Progenitor cell of endocrine pancreas (in vitro differentiated cells): ENCODE measurements around the gene TMEM132D. TPM values are rescaled to one million over a fixed set of nuclear protein-coding genes. Genes with fewer than 3 reads are reported as not detected.
"Not testable (repeated sequence)": the region's sequence is repeated elsewhere in the genome, so short reads cannot be mapped to it uniquely, and the experiment has no call there.

Experiments
- DNase-seq: peaks from one replicate; pipeline ENCODE4 v3.0.0; 2021; ENCODE audit warnings: low spot score; ENCODE audit not compliant: unreplicated experiment
- H3K27ac Mint-ChIP-seq: 2 replicates; pipeline ENCODE4 v1.8.0; 2021; ENCODE audit warnings: mild to moderate bottlenecking, moderate library complexity, mixed read lengths
- H3K27me3 Mint-ChIP-seq: 2 replicates; pipeline ENCODE4 v1.8.0; 2021; ENCODE audit warnings: mixed read lengths
- H3K36me3 Mint-ChIP-seq: 2 replicates; pipeline ENCODE4 v1.8.0; 2022; ENCODE audit warnings: mixed read lengths; ENCODE audit not compliant: insufficient read depth
- H3K4me1 Mint-ChIP-seq: 2 replicates; pipeline ENCODE4 v1.8.0; 2021; ENCODE audit warnings: low read depth, mixed read lengths
- H3K4me3 Mint-ChIP-seq: 2 replicates; pipeline ENCODE4 v1.8.0; 2021; ENCODE audit warnings: low read depth, mild to moderate bottlenecking, moderate library complexity, mixed read lengths
- H3K9me3 Mint-ChIP-seq: 2 replicates; pipeline ENCODE4 v1.8.0; 2021; ENCODE audit warnings: low read depth, mixed read lengths
- CTCF ChIP-seq: fragments of 200-600 bp; sonication (generic); IDR thresholded peaks from one replicate; pipeline ENCODE4 v1.5.0; 2021; ENCODE audit warnings: antibody characterized with exemption, mild to moderate bottlenecking; ENCODE audit not compliant: unreplicated experiment
- total RNA-seq: library from RNA; stranded (reverse); gene quantifications from 2 replicates; pipeline ENCODE4 v1.2.1, GENCODE V29; 2021

Gene TMEM132D
- total RNA-seq, 1 donor from 2014 or later = 0.46 TPM

- H3K27me3 Mint-ChIP-seq = peaks cover 3% of the 10 kb centered on the region
- H3K4me1 Mint-ChIP-seq = peaks cover 10% of the 10 kb centered on the region
- H3K36me3 Mint-ChIP-seq = no peaks in the 10 kb centered on the region
- no peak overlapping the region for H3K27ac Mint-ChIP-seq
- H3K4me3 Mint-ChIP-seq = no peak overlapping the region
- H3K9me3 Mint-ChIP-seq = peaks cover 4% of the 10 kb centered on the region
- no peak for TF ChIP-seq CTCF
- no peak for DNase-seq
Observed at GRCh38 chr12:129540249-129540648, 363.6 kb downstream of the TMEM132D start.

- not testable (repeated sequence) for H3K4me1 Mint-ChIP-seq, H3K27ac Mint-ChIP-seq, H3K27me3 Mint-ChIP-seq, H3K36me3 Mint-ChIP-seq, H3K9me3 Mint-ChIP-seq, DNase-seq, H3K4me3 Mint-ChIP-seq
Observed at GRCh38 chr12:129538724-129539335, 365.0 kb downstream of the TMEM132D start.

DNA sequence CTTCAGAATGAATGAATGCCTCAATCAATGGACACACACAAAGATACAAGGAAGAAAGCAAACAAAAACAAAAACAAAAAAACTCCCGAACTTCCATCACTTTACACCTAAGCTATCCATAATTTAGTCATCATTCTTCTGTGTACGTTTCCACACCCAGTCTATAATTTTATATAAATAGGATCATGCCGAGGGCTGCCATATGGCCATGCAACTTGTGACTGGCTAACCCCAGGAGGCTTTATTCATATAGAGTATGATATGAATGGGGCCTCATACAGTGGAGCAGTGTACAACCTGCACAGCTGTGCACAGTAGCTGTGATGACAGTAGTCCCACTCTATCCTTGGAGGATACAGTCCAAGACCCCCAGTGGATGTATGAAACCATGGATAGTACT lies 365.7 kb downstream of the TMEM132D start:
- peaks cover 4% of the 10 kb centered on the region for H3K9me3 Mint-ChIP-seq

DNA sequence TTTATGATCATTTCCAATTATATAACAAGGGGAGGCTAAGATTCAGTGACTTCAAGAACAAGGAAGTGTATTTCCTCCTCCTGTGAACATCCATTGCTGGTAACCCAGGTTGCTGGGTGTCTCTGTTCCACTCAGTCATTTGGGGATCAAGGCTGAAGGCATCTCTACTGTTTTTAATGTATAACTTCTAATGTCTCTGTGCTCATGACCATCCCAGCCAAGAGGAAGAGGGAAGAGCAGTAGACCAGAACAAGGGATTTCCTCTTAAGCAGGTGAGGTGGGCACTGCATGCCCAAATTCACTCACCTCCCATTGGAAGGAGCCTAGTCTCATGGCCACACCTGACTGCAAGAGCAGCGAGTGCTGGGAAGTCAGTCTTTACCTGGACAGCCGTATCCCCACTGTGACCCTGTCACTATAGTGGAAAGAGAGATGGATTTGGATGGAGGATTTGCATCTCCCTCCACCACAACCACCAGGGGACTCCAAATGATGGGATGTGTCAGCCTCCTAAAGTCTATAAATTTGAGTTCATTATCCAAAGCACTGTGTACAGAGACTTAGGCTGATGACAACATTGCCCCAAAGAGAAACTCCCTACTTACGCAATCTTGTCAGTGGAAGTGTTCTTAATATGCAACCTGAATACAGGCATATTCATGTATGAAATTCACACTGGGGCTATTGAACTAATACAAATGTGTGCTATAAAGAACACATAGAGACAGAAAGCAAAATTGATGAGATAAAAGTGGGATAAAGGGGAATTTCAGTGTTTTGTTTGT lies 368.7 kb downstream of the TMEM132D start:
- Mint-ChIP-seq H3K27me3 (peaks cover 20% of the 10 kb centered on the region), H3K4me3 (no peak overlapping the region), H3K27ac (no peak overlapping the region), H3K4me1 (peaks cover 7% of the 10 kb centered on the region), H3K36me3 (no peaks in the 10 kb centered on the region), H3K9me3 (peaks cover 4% of the 10 kb centered on the region)
- DNase-seq = no peak
- no peak for TF ChIP-seq CTCF

More for the DNA sequence above, 365.7 kb downstream of the TMEM132D start:
- Mint-ChIP-seq H3K27ac (no peak overlapping the region), H3K27me3 (peaks cover 10% of the 10 kb centered on the region), H3K36me3 (no peaks in the 10 kb centered on the region), H3K4me3 (no peak overlapping the region), H3K4me1 (peaks cover 10% of the 10 kb centered on the region)
- no peak for DNase-seq
- no peak for TF ChIP-seq CTCF

- H3K9me3 Mint-ChIP-seq = no peaks in the 10 kb centered on the region
- H3K27ac Mint-ChIP-seq = no peak overlapping the region
- peaks cover 25% of the 10 kb centered on the region for H3K27me3 Mint-ChIP-seq
- DNase-seq = no peak
- TF ChIP-seq CTCF = no peak
- no peak overlapping the region for H3K4me3 Mint-ChIP-seq
- H3K4me1 Mint-ChIP-seq = peaks cover 5% of the 10 kb centered on the region
- H3K36me3 Mint-ChIP-seq = no peaks in the 10 kb centered on the region
Observed at GRCh38 chr12:129532707-129533499, 370.9 kb downstream of the TMEM132D start.
